Osteocyte (in vitro differentiated cells): ENCODE measurements around the gene GIT1. TPM values are rescaled to one million over a fixed set of nuclear protein-coding genes. Genes with fewer than 3 reads are reported as not detected.

ENCODE experiments used
- DNase-seq: peaks from one replicate; pipeline ENCODE4 v3.0.0; 2021; ENCODE audit warnings: mixed read lengths; ENCODE audit not compliant: unreplicated experiment; ENCODE audit errors: extremely low spot score
- H3K27ac Mint-ChIP-seq: one replicate; pipeline ENCODE4 v1.8.0; 2021; ENCODE audit warnings: mild to moderate bottlenecking, mixed read lengths; ENCODE audit not compliant: unreplicated experiment
- H3K27me3 Mint-ChIP-seq: one replicate; pipeline ENCODE4 v1.8.0; 2021; ENCODE audit warnings: mixed read lengths; ENCODE audit not compliant: unreplicated experiment
- H3K36me3 Mint-ChIP-seq: one replicate; pipeline ENCODE4 v1.8.0; 2021; ENCODE audit warnings: mixed read lengths; ENCODE audit not compliant: unreplicated experiment
- H3K4me1 Mint-ChIP-seq: one replicate; pipeline ENCODE4 v1.8.0; 2021; ENCODE audit warnings: mixed read lengths; ENCODE audit not compliant: unreplicated experiment
- H3K4me3 Mint-ChIP-seq: one replicate; pipeline ENCODE4 v1.8.0; 2021; ENCODE audit warnings: mild to moderate bottlenecking, moderate library complexity, mixed read lengths; ENCODE audit not compliant: unreplicated experiment
- H3K9me3 Mint-ChIP-seq: one replicate; pipeline ENCODE4 v1.8.0; 2021; ENCODE audit warnings: mixed read lengths; ENCODE audit not compliant: unreplicated experiment
- CTCF ChIP-seq: fragments of 200-600 bp; sonication (generic); IDR thresholded peaks from 2 replicates; pipeline ENCODE4 v1.5.0; 2021; ENCODE audit warnings: antibody characterized with exemption, mild to moderate bottlenecking, moderate library complexity
- total RNA-seq: library from RNA; stranded (reverse); gene quantifications from 2 replicates; pipeline ENCODE4 v1.2.1, GENCODE V29; 2021

Gene GIT1
- total RNA-seq, 1 donor from 2014 or later: 50.7 TPM

GRCh38 chr17:29607557-29608195, 18.2 kb upstream of the GIT1 start:
- Mint-ChIP-seq H3K27ac (no peak overlapping the region), H3K9me3 (no peaks in the 10 kb centered on the region), H3K27me3 (no peaks in the 10 kb centered on the region), H3K4me3 (no peak overlapping the region), H3K36me3 (no peaks in the 10 kb centered on the region), H3K4me1 (peaks cover 7% of the 10 kb centered on the region)
- TF ChIP-seq CTCF: no peak
- no peak for DNase-seq

GRCh38 chr17:29603109-29603674, 13.7 kb upstream of the GIT1 start:
- Mint-ChIP-seq H3K4me1 (peaks cover 13% of the 10 kb centered on the region), H3K9me3 (no peaks in the 10 kb centered on the region), H3K27ac (no peak overlapping the region), H3K27me3 (no peaks in the 10 kb centered on the region), H3K36me3 (no peaks in the 10 kb centered on the region), H3K4me3 (no peak overlapping the region)
- no peak for TF ChIP-seq CTCF
- DNase-seq: no peak

- Mint-ChIP-seq H3K27me3 (no peaks in the 10 kb centered on the region), H3K9me3 (no peaks in the 10 kb centered on the region), H3K4me1 (peaks cover 49% of the 10 kb centered on the region), H3K27ac (peak overlapping the region; percentile 47), H3K4me3 (no peak overlapping the region), H3K36me3 (no peaks in the 10 kb centered on the region)
- no peak for DNase-seq
- no peak for TF ChIP-seq CTCF
Observed at GRCh38 chr17:29597361-29598172, 8.1 kb upstream of the GIT1 start.

DNA sequence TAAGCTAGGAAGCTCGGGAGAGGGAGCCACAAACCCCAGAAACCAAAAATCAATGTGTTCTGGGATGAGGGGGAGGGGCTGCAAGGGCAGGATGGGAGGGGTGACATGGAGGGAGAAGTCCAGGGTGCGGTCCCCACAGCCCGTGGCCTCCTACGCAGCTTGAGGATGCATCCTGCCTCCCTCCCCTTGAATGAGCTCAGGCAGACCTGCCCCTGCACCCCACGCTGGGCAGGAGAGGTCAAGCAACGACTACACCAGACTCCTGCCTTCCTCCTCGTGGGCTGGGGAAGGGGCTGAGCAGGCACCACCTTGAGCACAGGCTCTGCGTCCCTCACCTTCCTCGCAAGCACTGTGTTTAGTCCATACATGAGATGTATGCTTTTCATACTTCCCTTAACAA, 7.4 kb upstream of the GIT1 start:
- Mint-ChIP-seq H3K27me3 (no peaks in the 10 kb centered on the region), H3K4me1 (peaks cover 55% of the 10 kb centered on the region), H3K9me3 (no peaks in the 10 kb centered on the region), H3K4me3 (no peak overlapping the region), H3K27ac (no peak overlapping the region), H3K36me3 (no peaks in the 10 kb centered on the region)
- no peak for DNase-seq
- no peak for TF ChIP-seq CTCF
